ENCODE measurements around the gene ZNF200. TPM values are rescaled to one million over a fixed set of nuclear protein-coding genes. Genes with fewer than 3 reads are reported as not detected.

Gene ZNF200
- polyA plus RNA-seq, 1 donor (not counting 4 experiments of a cell fraction or from before 2014, with no cell fraction given) = 4.3 TPM

DNA sequence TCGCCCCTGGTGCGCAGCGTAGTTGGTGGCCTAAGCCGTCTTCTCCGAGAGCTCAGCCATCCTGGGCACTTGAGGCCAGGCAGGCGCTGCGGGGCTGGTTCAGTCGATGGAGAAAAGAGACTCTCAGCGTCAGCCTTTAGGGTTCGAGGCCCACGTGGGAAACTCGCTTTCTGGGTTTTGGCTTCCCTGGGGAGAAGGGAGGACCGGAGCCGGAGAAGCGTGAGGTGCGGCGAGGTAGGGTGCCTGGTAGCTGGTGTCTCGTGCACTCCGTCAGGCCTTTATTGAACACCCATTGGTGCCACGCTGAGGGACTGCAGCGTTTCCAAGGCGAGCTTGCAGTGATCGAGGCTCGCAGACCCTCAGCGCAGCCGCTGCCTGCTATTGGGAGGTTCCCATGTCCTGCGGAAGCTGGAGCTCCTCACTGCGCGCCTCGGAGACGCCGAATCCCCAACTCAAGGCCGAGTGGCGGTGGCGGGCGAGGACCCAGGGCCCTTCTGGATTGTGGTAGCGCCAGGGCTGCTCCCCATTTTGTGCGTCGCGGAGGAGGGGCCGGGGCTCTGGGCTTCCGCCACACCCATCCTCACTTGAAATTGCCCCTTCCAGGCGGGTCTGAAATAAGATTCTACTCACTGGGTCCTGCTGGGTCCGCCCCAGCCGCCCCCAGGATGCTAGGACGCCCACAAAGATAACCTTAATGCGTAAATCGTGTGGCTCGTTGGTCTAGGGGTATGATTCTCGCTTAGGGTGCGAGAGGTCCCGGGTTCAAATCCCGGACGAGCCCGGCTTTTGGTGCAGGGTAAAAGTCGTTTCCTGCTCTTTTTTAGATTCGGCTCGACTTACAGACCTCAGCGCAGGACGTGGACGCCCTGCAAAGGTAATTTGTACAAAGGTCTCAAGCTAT is 45.8 kb downstream of the ZNF200 start:
- FAIRE-seq (peak; percentile 20), DNase-seq (ENCODE audit: low read depth, low spot score) (no peak)
- no peaks in the 10 kb centered on the region for H3K9me1 ChIP-seq (ENCODE audit: control insufficient read depth, extremely low read depth, insufficient read depth, low read length)
- no peaks in the 10 kb centered on the region for H4K20me1 ChIP-seq (ENCODE audit: control insufficient read depth, extremely low read depth, insufficient read depth, low read length)
- peak overlapping the region; percentile 90 for H3K4me2 ChIP-seq (ENCODE audit: control insufficient read depth, extremely low read depth, insufficient read depth, low read depth, low read length)
- peak overlapping the region; percentile 70 for H3K27ac ChIP-seq (ENCODE audit: control insufficient read depth, insufficient read depth, low read length)
- H3K79me2 ChIP-seq (ENCODE audit: control insufficient read depth, insufficient read depth, low read length) = no peaks in the 10 kb centered on the region
- peak overlapping the region; percentile 68 for H3K9ac ChIP-seq (ENCODE audit: control insufficient read depth, extremely low read depth, insufficient read depth, low read length)
- H3K27me3 ChIP-seq (ENCODE audit: control insufficient read depth, extremely low read depth, insufficient read depth, low read length) = no peaks in the 10 kb centered on the region
- peak overlapping the region; percentile 99 for H2AFZ ChIP-seq (ENCODE audit: control insufficient read depth, low read length)
- H3K4me1 ChIP-seq (ENCODE audit: control insufficient read depth, extremely low read depth, insufficient read depth, low read length) = peaks cover 17% of the 10 kb centered on the region
- H3K36me3 ChIP-seq (ENCODE audit: control insufficient read depth in 2 of 2, extremely low read depth in 1 of 2, insufficient read depth in 2 of 2, low read length in 2 of 2) = no peaks in the 10 kb centered on the region
- H3K4me3 ChIP-seq (ENCODE audit: control insufficient read depth in 2 of 3, extremely low read depth in 1 of 3, insufficient read depth in 2 of 3, low read depth in 1 of 3, low read length in 3 of 3) = peak overlapping the region; percentile 51 to 85 (median 84)
- dilution Hi-C loops (cut with MboI; ENCODE audit: extremely low pct_ligation_motif_present, low sequenced_read_pairs) = no loop called here
- no peak for TF ChIP-seq CTCF (optimal IDR thresholded peaks at IDR 0.05 in 1 of 3, IDR thresholded peaks at IDR 0.05 in 1 of 3, conservative IDR thresholded peaks at IDR 0.05 in 1 of 3; ENCODE audit: extremely low read depth in 1 of 3, insufficient read depth in 2 of 3, low read length in 3 of 3)
- no peak for TF ChIP-seq EZH2 (IDR thresholded peaks at IDR 0.05; ENCODE audit: low read length)
- H3K9me3 ChIP-seq (ENCODE audit: control insufficient read depth, low read depth, low read length) = no peaks in the 10 kb centered on the region

DNA sequence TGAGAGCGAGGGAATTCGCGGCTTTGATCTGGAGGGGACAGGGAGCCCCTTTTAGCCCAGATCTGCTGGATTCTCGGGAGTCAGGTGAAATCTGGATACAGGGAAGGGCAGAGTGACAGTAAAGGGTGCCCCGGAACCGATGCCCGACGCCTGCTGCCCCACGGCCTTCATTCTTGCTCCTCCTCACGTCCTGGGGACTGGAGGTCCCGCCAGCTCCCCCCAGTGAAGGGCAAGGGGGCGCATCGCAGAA is 46.4 kb downstream of the ZNF200 start:
- H3K9me1 ChIP-seq (ENCODE audit: control insufficient read depth, extremely low read depth, insufficient read depth, low read length) = no peaks in the 10 kb centered on the region
- dilution Hi-C loops (cut with MboI; ENCODE audit: extremely low pct_ligation_motif_present, low sequenced_read_pairs) = no loop called here
- H4K20me1 ChIP-seq (ENCODE audit: control insufficient read depth, extremely low read depth, insufficient read depth, low read length) = no peaks in the 10 kb centered on the region
- peak overlapping the region; percentile 70 for H3K27ac ChIP-seq (ENCODE audit: control insufficient read depth, insufficient read depth, low read length)
- no peaks in the 10 kb centered on the region for H3K79me2 ChIP-seq (ENCODE audit: control insufficient read depth, insufficient read depth, low read length)
- H3K4me3 ChIP-seq (ENCODE audit: control insufficient read depth in 2 of 3, extremely low read depth in 1 of 3, insufficient read depth in 2 of 3, low read depth in 1 of 3, low read length in 3 of 3) = peak overlapping the region; percentile 51 to 85 (median 84)
- peaks cover 19% of the 10 kb centered on the region for H3K4me1 ChIP-seq (ENCODE audit: control insufficient read depth, extremely low read depth, insufficient read depth, low read length)
- peak overlapping the region; percentile 68 for H3K9ac ChIP-seq (ENCODE audit: control insufficient read depth, extremely low read depth, insufficient read depth, low read length)
- FAIRE-seq (no peak), DNase-seq (ENCODE audit: low read depth, low spot score) (no peak)
- H2AFZ ChIP-seq (ENCODE audit: control insufficient read depth, low read length) = peak overlapping the region; percentile 99
- H3K4me2 ChIP-seq (ENCODE audit: control insufficient read depth, extremely low read depth, insufficient read depth, low read depth, low read length) = peak overlapping the region; percentile 90
- no peaks in the 10 kb centered on the region for H3K27me3 ChIP-seq (ENCODE audit: control insufficient read depth, extremely low read depth, insufficient read depth, low read length)
- TF ChIP-seq EZH2 (IDR thresholded peaks at IDR 0.05; ENCODE audit: low read length) (no peak), CTCF (optimal IDR thresholded peaks at IDR 0.05 in 1 of 3, IDR thresholded peaks at IDR 0.05 in 1 of 3, conservative IDR thresholded peaks at IDR 0.05 in 1 of 3; ENCODE audit: extremely low read depth in 1 of 3, insufficient read depth in 2 of 3, low read length in 3 of 3) (no peak)
- H3K36me3 ChIP-seq (ENCODE audit: control insufficient read depth in 2 of 2, extremely low read depth in 1 of 2, insufficient read depth in 2 of 2, low read length in 2 of 2) = no peaks in the 10 kb centered on the region
- no peaks in the 10 kb centered on the region for H3K9me3 ChIP-seq (ENCODE audit: control insufficient read depth, low read depth, low read length)
